Transverse colon (tissue), 4 donors: ENCODE data around the gene OSTC. TPM values are rescaled to one million over a fixed set of nuclear protein-coding genes. Genes with fewer than 3 reads are reported as not detected.

Experiments used
- DNase-seq: peaks from one replicate; pipeline ENCODE4 v3.0.0-alpha.2; 2019
- H3K27ac ChIP-seq, 4 donors: fragments of 200-600 bp; sonication (generic); 2 replicates each; pipeline ENCODE4 v1.5.1; 2016 to 2018; ENCODE audit warnings: inconsistent platforms in 4 of 4
- H3K27me3 ChIP-seq: fragments of 200-600 bp; sonication (generic); 2 replicates; pipeline ENCODE4 v1.5.1; 2017; ENCODE audit warnings: inconsistent platforms
- H3K36me3 ChIP-seq, 4 donors: fragments of 200-600 bp; sonication (generic); 2 replicates each; pipeline ENCODE4 v1.5.1; 2017 to 2019; ENCODE audit warnings: inconsistent platforms in 4 of 4
- H3K4me1 ChIP-seq, 4 donors: fragments of 200-600 bp; sonication (generic); 2 replicates each; pipeline ENCODE4 v1.5.1; 2017 to 2020; ENCODE audit warnings: inconsistent platforms in 4 of 4
- H3K4me3 ChIP-seq, 4 donors: fragments of 200-600 bp; sonication (generic); 1 replicate in 1 of 4; 2 replicates in 3 of 4; pipeline versions ENCODE4 v1.5.1 to v1.6.1; 2017 to 2019; ENCODE audit warnings: inconsistent platforms in 4 of 4
- H3K9me3 ChIP-seq, 2 donors: fragments of 200-600 bp; sonication (generic); 2 replicates each; pipeline ENCODE4 v1.5.1; 2017 to 2019; ENCODE audit warnings: inconsistent platforms in 2 of 2
- CTCF ChIP-seq, 5 experiments: fragments of 200-600 bp in 3 of 5; fragments of 450-650 bp in 2 of 5; sonication (generic) in 3 of 5; IDR thresholded peaks; 1 replicate in 2 of 5; 2 replicates in 3 of 5; pipeline ENCODE4 v1.5.1; 2016 to 2017; ENCODE audit warnings: antibody characterized with exemption in 5 of 5, inconsistent platforms in 3 of 5, mild to moderate bottlenecking in 2 of 5, moderate library complexity in 1 of 5
- EP300 ChIP-seq: sonication (generic); formaldehyde crosslinking; IDR thresholded peaks from one replicate; pipeline ENCODE4 v1.6.1; 2017; ENCODE audit warnings: antibody characterized with exemption, low read depth
- POLR2A ChIP-seq: fragments of 450-650 bp; IDR thresholded peaks from one replicate; pipeline ENCODE4 v1.6.1; 2016; ENCODE audit warnings: antibody characterized with exemption, mild to moderate bottlenecking, moderate library complexity
- POLR2AphosphoS5 ChIP-seq, 3 donors: sonication (generic); formaldehyde crosslinking; IDR thresholded peaks; one replicate each; pipeline ENCODE4 v1.6.1; 2016; ENCODE audit warnings: antibody characterized with exemption in 3 of 3
- WGBS, 2 donors: methylation state at CpG; one replicate each; pipeline ENCODE4 v1.1.5; 2018; ENCODE audit warnings: low coverage in 1 of 2; 5-methylcytosine and 5-hydroxymethylcytosine counted together
- in situ Hi-C, 4 donors: fragments of 200-750 bp; cut with MboI; loops; one replicate each; pipeline versions ENCODE4 v1.15.0 to v1.15.1; 2017; ENCODE audit warnings: low sequenced_read_pairs in 3 of 4, low pct_ligation_motif_present in 1 of 4, low pct_unique_long_range_greater_than_20kb in 1 of 4
- intact Hi-C: fragments of 100-400 bp; cut with DNase I; formaldehyde crosslinking; loops from one replicate; pipeline ENCODE4 v1.15.1; 2023; ENCODE audit warnings: low total_unique reads
- total RNA-seq, 4 donors: library from RNA; depleted of rRNA; stranded (reverse); fragments of >200 nt; gene quantifications; one replicate each; pipeline ENCODE4 v1.1.0, GENCODE V29; 2016

The OSTC gene
- total RNA-seq, 4 donors from 2014 or later = 45.4 to 56.5 (median 51.6) TPM

GRCh38 chr4:108620101-108620932, 30.1 kb upstream of the OSTC start, which contains the start of gene RPL34:
Gene RPL34 (plus strand): TSS chr4:108620576. CDS start chr4:108621960, 1,384 bp downstream.
- DNase-seq = peak; percentile 97
- in situ Hi-C loops = no loop called here
- Histone ChIP-seq H3K36me3 (peaks cover 0 to 33% (median 14%) of the 10 kb centered on the region in 4 donors), H3K27ac (peak within 1 kb of the TSS; percentile 83 to 94 (median 88)), H3K4me1 (peaks cover 0 to 40% (median 15%) of the 10 kb centered on the region in 4 donors), H3K9me3 (peaks cover 0 to 4% of the 10 kb centered on the region in 2 donors), H3K4me3 (peak within 1 kb of the TSS; percentile 52 to 87 (median 72)), H3K27me3 (no peaks in the 10 kb centered on the region)
- no peak for TF ChIP-seq CTCF (IDR thresholded peaks at IDR 0.05)
- peak; percentile 98 for TF ChIP-seq POLR2AphosphoS5 (IDR thresholded peaks at IDR 0.05)
- TF ChIP-seq EP300 = peak; percentile 47
- TF ChIP-seq POLR2A = peak; percentile 97
- 0 to 1% methylated on average over 7 to 32 of the region's 32 CpGs for WGBS, 2 donors
- intact Hi-C loops = no loop called here

- DNase-seq = no peak
- Histone ChIP-seq H3K27ac (peak overlapping the region; percentile 83 to 94 (median 88)), H3K9me3 (no peaks in the 10 kb centered on the region), H3K27me3 (no peaks in the 10 kb centered on the region), H3K4me1 (peaks cover 0 to 40% (median 15%) of the 10 kb centered on the region in 4 donors), H3K4me3 (peak overlapping the region; percentile 52 to 87 (median 72)), H3K36me3 (peaks cover 0 to 42% (median 18%) of the 10 kb centered on the region in 4 donors)
- in situ Hi-C loops = no loop called here
- 3 to 7% methylated on average over 14 to 23 of the region's 23 CpGs for WGBS, 2 donors
- intact Hi-C loops = no loop called here
- TF ChIP-seq EP300 (no peak), POLR2A (no peak), POLR2AphosphoS5 (IDR thresholded peaks at IDR 0.05) (no peak), CTCF (IDR thresholded peaks at IDR 0.05) (no peak)
Observed at GRCh38 chr4:108620933-108621905, 29.2 kb upstream of the OSTC start.

- no peak for DNase-seq
- Histone ChIP-seq H3K27ac (peak overlapping the region in 2 of 4 donors; percentile 92 to 94), H3K36me3 (peaks cover 0 to 50% (median 22%) of the 10 kb centered on the region in 4 donors), H3K27me3 (no peaks in the 10 kb centered on the region), H3K4me1 (peaks cover 0 to 40% (median 15%) of the 10 kb centered on the region in 4 donors), H3K4me3 (peak overlapping the region in 1 of 4 donors; percentile 87), H3K9me3 (no peaks in the 10 kb centered on the region)
- no peak for TF ChIP-seq POLR2AphosphoS5 (IDR thresholded peaks at IDR 0.05)
- TF ChIP-seq EP300 = no peak
- WGBS, 2 donors = 52 to 78% methylated on average over 3 to 4 of the region's 4 CpGs
- intact Hi-C loops = no loop called here
- in situ Hi-C loops = no loop called here
Observed at GRCh38 chr4:108622022-108622421, 28.4 kb upstream of the OSTC start.

- TF ChIP-seq POLR2A = no peak
- TF ChIP-seq CTCF (IDR thresholded peaks at IDR 0.05) = no peak
- TF ChIP-seq EP300 = no peak
- TF ChIP-seq POLR2AphosphoS5 (IDR thresholded peaks at IDR 0.05) = no peak
Observed at GRCh38 chr4:108622828-108623227, 27.6 kb upstream of the OSTC start.

More at GRCh38 chr4:108622828-108623227, 27.6 kb upstream of the OSTC start:
- WGBS, 2 donors = 90% methylated on average over 5 of the region's 5 CpGs
- H3K9me3 ChIP-seq = no peaks in the 10 kb centered on the region
- no peak for DNase-seq
- H3K27ac ChIP-seq = no peak overlapping the region
- in situ Hi-C loops (no loop called here), intact Hi-C loops (no loop called here)
- peaks cover 0 to 40% (median 16%) of the 10 kb centered on the region in 4 donors for H3K4me1 ChIP-seq
- no peaks in the 10 kb centered on the region for H3K27me3 ChIP-seq
- H3K36me3 ChIP-seq = peaks cover 0 to 53% (median 24%) of the 10 kb centered on the region in 4 donors
- H3K4me3 ChIP-seq = no peak overlapping the region
